ENCODE results near the gene TMEM221. TPM values are rescaled to one million over a fixed set of nuclear protein-coding genes. Genes with fewer than 3 reads are reported as not detected.
A peak's percentile ranks its signal among the peaks of the same experiment; 100 is the strongest.

Gene TMEM221
- total RNA-seq, 5 donors from 2014 or later (not counting 1 experiment from before 2014, with no cell fraction given), result not detected

DNA sequence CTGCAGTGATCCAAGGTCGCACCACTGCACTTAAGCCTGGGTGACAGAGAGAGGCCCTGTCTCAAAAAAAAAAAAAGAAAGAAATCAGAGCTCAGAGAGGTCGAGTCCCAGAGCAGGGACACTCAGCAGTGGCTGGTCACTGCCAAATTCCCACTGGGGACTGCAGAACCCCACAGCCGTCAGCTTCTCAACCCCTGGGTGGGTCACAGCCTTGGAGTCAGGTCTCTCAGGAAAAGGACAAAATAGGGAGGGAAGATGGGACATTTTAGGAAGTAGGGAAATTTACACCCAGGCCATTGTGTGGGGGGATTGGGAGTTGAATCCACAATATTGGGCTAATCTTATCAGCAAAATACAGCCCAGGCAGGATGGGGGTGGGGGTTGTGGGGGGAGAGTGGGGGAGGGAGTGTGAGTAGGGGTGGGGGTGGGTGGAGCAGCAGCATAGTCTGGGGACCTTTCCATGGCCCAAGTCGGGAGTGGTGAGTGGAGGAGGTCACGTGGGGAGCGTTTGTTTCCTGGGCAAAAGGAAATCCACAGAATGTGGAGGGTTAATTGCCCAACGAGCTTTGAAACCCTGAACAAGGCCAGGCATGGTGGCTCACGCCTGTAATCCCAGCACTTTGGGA lies 49.5 kb downstream of the TMEM221 start:
- WGBS (ENCODE audit: insufficient coverage), result 98% methylated on average over 6 of the region's 8 CpGs
- Mint-ChIP-seq H3K4me1 (peaks cover 16 to 25% (median 16%) of the 10 kb centered on the region in 3 donors), H3K27ac (peak overlapping the region in 1 of 2 donors; percentile 31), H3K9me3 (no peaks in the 10 kb centered on the region), H3K27me3 (no peaks in the 10 kb centered on the region), H3K36me3 (peaks cover 4% of the 10 kb centered on the region), H3K4me3 (no peak overlapping the region)
- Histone ChIP-seq H3K9me3 (no peaks in the 10 kb centered on the region), H3K27ac (ENCODE audit: low read length) (no peak overlapping the region), H3K4me1 (ENCODE audit: control insufficient read depth in 1 of 2, extremely low read depth in 1 of 2, insufficient read depth in 2 of 2, low read length in 2 of 2) (peaks cover 2 to 26% of the 10 kb centered on the region in 2 experiments), H3K27me3 (replicated peaks in 1 of 2; ENCODE audit: control insufficient read depth in 2 of 2, extremely low read depth in 1 of 2, insufficient read depth in 2 of 2, low read length in 1 of 2) (no peaks in the 10 kb centered on the region), H3K4me3 (ENCODE audit: control insufficient read depth in 1 of 2, extremely low read depth in 1 of 2, low read length in 1 of 2) (no peak overlapping the region), H3K36me3 (ENCODE audit: control insufficient read depth in 2 of 2, extremely low read depth in 1 of 2, insufficient read depth in 1 of 2, low read length in 1 of 2) (peaks cover 0 to 18% of the 10 kb centered on the region in 2 donors)
- CTCF ChIA-PET, result interaction anchor here (0.5 to 0.6 kb wide), 2 partner anchors 52 to 54 kb away, joined by 3 read pairs; no protein-coding TSS in a partner anchor
- DNase-seq, result no peak
- no peak for ATAC-seq (replicated peaks in 1 of 4)
- POLR2A ChIA-PET, result interaction anchor here in 1 of 2 donors (0.6 kb wide), 1 partner anchor 125 kb away, joined by 5 read pairs; no protein-coding TSS in a partner anchor

DNA sequence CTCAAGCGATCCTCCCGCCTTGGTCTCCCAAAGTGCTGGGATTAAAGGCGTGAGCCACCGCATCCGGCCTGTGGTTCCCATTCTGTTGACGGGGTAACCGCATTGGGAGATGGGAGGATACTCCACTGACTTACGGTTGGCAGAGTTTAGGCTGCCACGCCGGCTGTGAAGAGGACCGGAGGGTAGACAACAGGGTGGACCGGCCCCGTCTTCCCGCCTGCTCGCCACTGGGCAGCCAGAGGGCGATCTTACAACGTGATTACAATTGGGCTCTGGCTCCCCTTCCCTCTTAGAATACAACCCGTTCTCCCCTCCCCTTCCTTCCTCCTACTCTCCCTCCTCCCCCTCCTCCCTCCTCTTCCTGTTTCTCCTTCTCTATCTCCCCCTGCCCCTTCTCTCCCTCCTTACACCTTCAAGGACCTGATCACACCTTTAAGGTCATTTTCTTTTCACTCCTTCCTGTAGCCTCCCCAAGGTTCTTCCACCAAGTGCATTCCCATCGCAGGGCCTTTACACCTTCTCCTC lies 53.5 kb downstream of the TMEM221 start:
- ChIA-PET CTCF (interaction anchor here (0.5 to 0.6 kb wide), 3 partner anchors 14 to 372 kb away, joined by 3 to 9 read pairs (median 6); no protein-coding TSS in a partner anchor), POLR2A (no interaction called here)
- Mint-ChIP-seq H3K27ac (peak overlapping the region in 1 of 2 donors; percentile 71), H3K9me3 (no peaks in the 10 kb centered on the region), H3K36me3 (no peaks in the 10 kb centered on the region), H3K27me3 (peaks cover 0 to 2% of the 10 kb centered on the region in 2 donors), H3K4me1 (peaks cover 21 to 24% (median 22%) of the 10 kb centered on the region in 3 donors), H3K4me3 (peak overlapping the region in 1 of 3 donors; percentile 40)
- H3K36me3 ChIP-seq (ENCODE audit: control insufficient read depth in 2 of 2, extremely low read depth in 1 of 2, insufficient read depth in 1 of 2, low read length in 1 of 2), result peaks cover 0 to 5% of the 10 kb centered on the region in 2 donors
- H3K9me3 ChIP-seq, result no peaks in the 10 kb centered on the region
- peaks cover 0 to 18% of the 10 kb centered on the region in 2 experiments for H3K27me3 ChIP-seq (replicated peaks in 1 of 2; ENCODE audit: control insufficient read depth in 2 of 2, extremely low read depth in 1 of 2, insufficient read depth in 2 of 2, low read length in 1 of 2)
- peak in 22 of 35 experiments; percentile 18 to 64 (median 38) for DNase-seq
- H3K27ac ChIP-seq (ENCODE audit: low read length), result peak overlapping the region; percentile 41
- peak in 1 of 4 experiments; percentile 28 for ATAC-seq (replicated peaks in 1 of 4)
- H3K4me1 ChIP-seq (ENCODE audit: control insufficient read depth in 1 of 2, extremely low read depth in 1 of 2, insufficient read depth in 2 of 2, low read length in 2 of 2), result peaks cover 8 to 33% of the 10 kb centered on the region in 2 experiments
- WGBS (ENCODE audit: insufficient coverage), result 20% methylated on average over 19 of the region's 19 CpGs
- no peak overlapping the region for H3K4me3 ChIP-seq (ENCODE audit: control insufficient read depth in 1 of 2, extremely low read depth in 1 of 2, low read length in 1 of 2)

DNA sequence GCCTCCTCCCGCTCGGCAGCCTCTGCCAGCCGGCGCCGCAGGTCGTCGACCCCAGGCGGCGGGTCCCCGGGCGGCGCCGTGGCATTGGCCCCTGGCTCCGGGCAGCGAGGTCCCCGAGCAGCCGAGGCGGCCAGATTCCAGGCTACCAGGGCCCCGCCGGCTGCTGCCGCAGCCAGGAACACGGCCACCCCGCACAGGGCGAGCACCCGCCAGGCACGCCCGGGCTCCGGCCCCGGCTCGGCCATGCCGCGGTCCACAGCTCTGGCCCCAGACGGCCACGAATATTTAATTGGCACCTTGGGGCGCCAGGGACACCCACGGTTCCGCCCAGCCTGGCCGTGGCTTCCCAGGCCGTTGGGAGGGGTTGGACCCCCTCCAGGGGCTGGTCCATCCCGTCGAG lies 54.6 kb downstream of the TMEM221 start, which contains the start of gene CCDC194:
TSS of gene CCDC194 (minus strand) at position 283 of the 400 bp plus-strand sequence. CDS start at position 245, 38 bp downstream.
- Mint-ChIP-seq H3K27ac (peak within 1 kb of the TSS in 1 of 2 donors; percentile 71), H3K4me3 (peak within 1 kb of the TSS in 1 of 3 donors; percentile 40), H3K4me1 (peaks cover 21 to 24% (median 22%) of the 10 kb centered on the region in 3 donors), H3K27me3 (peaks cover 0 to 2% of the 10 kb centered on the region in 2 donors), H3K9me3 (no peaks in the 10 kb centered on the region), H3K36me3 (no peaks in the 10 kb centered on the region)
- Histone ChIP-seq H3K36me3 (ENCODE audit: control insufficient read depth in 2 of 2, extremely low read depth in 1 of 2, insufficient read depth in 1 of 2, low read length in 1 of 2) (peaks cover 0 to 2% of the 10 kb centered on the region in 2 donors), H3K4me3 (ENCODE audit: control insufficient read depth in 1 of 2, extremely low read depth in 1 of 2, low read length in 1 of 2) (no peak within 1 kb of the TSS), H3K27me3 (replicated peaks in 1 of 2; ENCODE audit: control insufficient read depth in 2 of 2, extremely low read depth in 1 of 2, insufficient read depth in 2 of 2, low read length in 1 of 2) (peaks cover 0 to 18% of the 10 kb centered on the region in 2 experiments), H3K9me3 (no peaks in the 10 kb centered on the region), H3K27ac (ENCODE audit: low read length) (peak within 1 kb of the TSS; percentile 41), H3K4me1 (ENCODE audit: control insufficient read depth in 1 of 2, extremely low read depth in 1 of 2, insufficient read depth in 2 of 2, low read length in 2 of 2) (peaks cover 8 to 34% of the 10 kb centered on the region in 2 experiments)
- ChIA-PET CTCF (interaction anchor here in 1 of 2 donors (0.9 kb wide), 1 partner anchor 180 kb away, joined by 3 read pairs; no protein-coding TSS in a partner anchor), POLR2A (interaction anchor here in 1 of 2 donors (0.7 kb wide), 1 partner anchor 76 kb away, joined by 6 read pairs; the partner anchor contains the start of gene SLC27A1)
- DNase-seq (no peak), ATAC-seq (replicated peaks in 1 of 4) (no peak)
- 87% methylated on average over 39 of the region's 41 CpGs for WGBS (ENCODE audit: insufficient coverage)

- peaks cover 21 to 24% (median 22%) of the 10 kb centered on the region in 3 donors for H3K4me1 Mint-ChIP-seq
- no peaks in the 10 kb centered on the region for H3K9me3 Mint-ChIP-seq
- CTCF ChIA-PET, result interaction anchor here in 1 of 2 donors (0.9 kb wide), 1 partner anchor 180 kb away, joined by 3 read pairs; no protein-coding TSS in a partner anchor
- H3K36me3 Mint-ChIP-seq, result no peaks in the 10 kb centered on the region
- DNase-seq, result no peak
- 67% methylated on average over 1 of the region's 2 CpGs for WGBS (ENCODE audit: insufficient coverage)
- Histone ChIP-seq H3K9me3 (no peaks in the 10 kb centered on the region), H3K36me3 (ENCODE audit: control insufficient read depth in 2 of 2, extremely low read depth in 1 of 2, insufficient read depth in 1 of 2, low read length in 1 of 2) (no peaks in the 10 kb centered on the region), H3K27me3 (replicated peaks in 1 of 2; ENCODE audit: control insufficient read depth in 2 of 2, extremely low read depth in 1 of 2, insufficient read depth in 2 of 2, low read length in 1 of 2) (peaks cover 0 to 18% of the 10 kb centered on the region in 2 experiments), H3K4me3 (ENCODE audit: control insufficient read depth in 1 of 2, extremely low read depth in 1 of 2, low read length in 1 of 2) (no peak overlapping the region), H3K27ac (ENCODE audit: low read length) (no peak overlapping the region), H3K4me1 (ENCODE audit: control insufficient read depth in 1 of 2, extremely low read depth in 1 of 2, insufficient read depth in 2 of 2, low read length in 2 of 2) (peaks cover 8 to 34% of the 10 kb centered on the region in 2 experiments)
- no peak overlapping the region for H3K27ac Mint-ChIP-seq
- H3K4me3 Mint-ChIP-seq, result no peak overlapping the region
- no peak for ATAC-seq (replicated peaks in 1 of 4)
- POLR2A ChIA-PET, result interaction anchor here in 1 of 2 donors (0.7 kb wide), 1 partner anchor 77 kb away, joined by 6 read pairs; the partner anchor contains the start of gene SLC27A1
- H3K27me3 Mint-ChIP-seq, result peaks cover 0 to 2% of the 10 kb centered on the region in 2 donors
Observed at GRCh38 chr19:17393002-17393401, 55.5 kb downstream of the TMEM221 start.

- WGBS (ENCODE audit: insufficient coverage), result 14% methylated on average over 17 of the region's 26 CpGs
- peak; percentile 2 to 36 (median 30) for ATAC-seq (replicated peaks in 1 of 4)
- H3K27me3 Mint-ChIP-seq, result peaks cover 0 to 2% of the 10 kb centered on the region in 2 donors
- H3K9me3 Mint-ChIP-seq, result no peaks in the 10 kb centered on the region
- no peak for DNase-seq
- H3K27ac Mint-ChIP-seq, result peak overlapping the region in 1 of 2 donors; percentile 61
- no peaks in the 10 kb centered on the region for H3K9me3 ChIP-seq
- ChIA-PET POLR2A (interaction anchor here in 1 of 2 donors (0.5 kb wide), 1 partner anchor 67 kb away, joined by 3 read pairs; no protein-coding TSS in a partner anchor), CTCF (interaction anchor here (0.6 to 1.7 kb wide), 4 partner anchors 13 to 52 kb away, joined by 3 to 5 read pairs (median 4); partner anchors contain the start of gene MVB12A (in 1 of the 2))
- no peaks in the 10 kb centered on the region for H3K36me3 ChIP-seq (ENCODE audit: control insufficient read depth in 2 of 2, extremely low read depth in 1 of 2, insufficient read depth in 1 of 2, low read length in 1 of 2)
- peaks cover 0 to 18% of the 10 kb centered on the region in 2 experiments for H3K27me3 ChIP-seq (replicated peaks in 1 of 2; ENCODE audit: control insufficient read depth in 2 of 2, extremely low read depth in 1 of 2, insufficient read depth in 2 of 2, low read length in 1 of 2)
- no peak overlapping the region for H3K27ac ChIP-seq (ENCODE audit: low read length)
- peaks cover 21 to 24% (median 22%) of the 10 kb centered on the region in 3 donors for H3K4me1 Mint-ChIP-seq
- H3K4me3 ChIP-seq (ENCODE audit: control insufficient read depth in 1 of 2, extremely low read depth in 1 of 2, low read length in 1 of 2), result peak overlapping the region; percentile 42 to 66
- H3K4me1 ChIP-seq (ENCODE audit: control insufficient read depth in 1 of 2, extremely low read depth in 1 of 2, insufficient read depth in 2 of 2, low read length in 2 of 2), result peaks cover 8 to 34% of the 10 kb centered on the region in 2 experiments
- H3K4me3 Mint-ChIP-seq, result peak overlapping the region; percentile 53 to 94 (median 73)
- no peaks in the 10 kb centered on the region for H3K36me3 Mint-ChIP-seq
Observed at GRCh38 chr19:17391371-17392151, 56.9 kb downstream of the TMEM221 start.

All from T-cell (primary cell).